Heart right ventricle (tissue), 16 donors: Measurements from ENCODE around the gene MB21D2. TPM values are rescaled to one million over a fixed set of nuclear protein-coding genes. Genes with fewer than 3 reads are reported as not detected.

Source experiments
- ATAC-seq, 8 donors: fragments of 200-7000 bp; cut with Tn5 transposase; one replicate each; pipeline ENCODE4 v1.9.1; 2020; ENCODE audit warnings: mild to moderate bottlenecking in 8 of 8, moderate library complexity in 8 of 8, moderate number of reproducible peaks in 1 of 8
- DNase-seq, 2 donors: peaks; one replicate each; pipeline ENCODE4 v3.0.0-alpha.2; 2020
- H3K27ac ChIP-seq, 10 donors: fragments of 200-600 bp; sonication (generic) in 2 of 10; one replicate each; pipeline versions ENCODE4 v1.5.0 to v1.8.0; 2020 to 2022; ENCODE audit warnings: mild to moderate bottlenecking in 3 of 10
- H3K27me3 ChIP-seq, 7 donors: fragments of 200-600 bp; one replicate each; pipeline ENCODE4 v1.8.0; 2021 to 2022; ENCODE audit warnings: mild to moderate bottlenecking in 2 of 7
- H3K36me3 ChIP-seq, 9 donors: fragments of 200-600 bp; sonication (generic) in 1 of 9; one replicate each; pipeline versions ENCODE4 v1.5.0 to v1.8.0; 2020 to 2022; ENCODE audit warnings: mild to moderate bottlenecking in 2 of 9
- H3K4me1 ChIP-seq, 9 donors: fragments of 200-600 bp; sonication (generic) in 1 of 9; one replicate each; pipeline versions ENCODE4 v1.5.0 to v1.8.0; 2020 to 2022; ENCODE audit warnings: mild to moderate bottlenecking in 4 of 9
- H3K4me3 ChIP-seq, 10 donors: fragments of 200-600 bp; sonication (generic) in 2 of 10; one replicate each; pipeline versions ENCODE4 v1.5.0 to v1.8.0; 2020 to 2022; ENCODE audit warnings: mild to moderate bottlenecking in 7 of 10, moderate library complexity in 2 of 10
- H3K9me3 ChIP-seq, 11 donors: fragments of 200-600 bp in 10 of 11; sonication (generic) in 2 of 11; one replicate each; pipeline versions ENCODE4 v1.5.0 to v1.8.0; 2013 to 2022; ENCODE audit warnings: mild to moderate bottlenecking in 2 of 11, control low read depth in 1 of 11, moderate library complexity in 1 of 11
- CTCF ChIP-seq, 9 donors: fragments of 200-600 bp; sonication (generic) in 2 of 9; IDR thresholded peaks; one replicate each; pipeline versions ENCODE4 v1.5.0 to v1.8.0; 2021 to 2022; ENCODE audit warnings: antibody characterized with exemption in 9 of 9, mild to moderate bottlenecking in 5 of 9, moderate library complexity in 1 of 9
- WGBS, 2 donors: extraction: QIAGEN DNeasy Blood & Tissue Kit; methylation state at CpG; one replicate each; pipeline ENCODE4 v1.1.7; 2013; ENCODE audit warnings: inconsistent platforms in 1 of 2; 5-methylcytosine and 5-hydroxymethylcytosine counted together
- intact Hi-C, 10 donors: fragments of 100-400 bp; cut with DNase I; formaldehyde crosslinking; loops; one replicate each; pipeline versions ENCODE4 v1.11.1 to v1.14.2; 2022
- polyA plus RNA-seq, 2 donors: library from polyadenylated mRNA; stranded (reverse); fragments of 200-250 nt; gene quantifications; one replicate each; pipeline ENCODE4 v1.2.3, GENCODE V29; 2013
- total RNA-seq, 10 donors: library from RNA; stranded (reverse); fragmentation: NEBNext Ultra II Directional in 3 of 10; extraction: Animal tissue kit (Norgen Biotek cat#: 25700) in 3 of 10; gene quantifications; one replicate each; pipeline versions ENCODE4 v1.2.1 to v1.2.4, GENCODE V29; 2021 to 2023
- donor health status: Arrhythmogenic right ventricular cardiomyopathy.
- donor health status: ischemic (EF 13 %, LVEDD 7.1; RV severe dilation, severe dysfunction).
- donor health status: healthy with polysubstance abuse.
- donor health status: DM: no; HTN: yes; CAD: no.
- donor health status: DM: no; HTN: no; CAD: no.
- donor health status: ischemic (EF 25% LVEDD 6.9; RV normal size, moderate dysfunction).
- donor health status: ischemic (EF 25% LVEDD 5.7; RV mildly dilated, moderate dysfunction).
- donor health status: healthy.
- donor health status: DM: yes; HTN: yes; CAD: no.
- donor health status: Ischemic cardiomyopathy.
- donor health status: ischemic (EF 35%, LVEDD 5.7; RV mildly dilated, moderate dysfunction).
- donor health status: nonischemic (EF 11% LVEDD 7.7; RV severe dilation, severe dysfunction).
- donor health status: DM: yes; HTN: yes; CAD: no.
- donor health status: PGD.
- donor health status: ischemic (EF 29% LVEDD 5.4; RV normal size, mild dysfunction).
- donor health status: nonischemic (EF 23%, LVEDD 6.1; RV moderate dilation, normal function).

Gene MB21D2
- total and polyA plus RNA-seq, 12 donors: 0.80 to 4.4 (median 2.8) TPM

- no peak overlapping the region for H3K4me3 ChIP-seq
- ATAC-seq (peak in 3 of 8 donors; percentile 21 to 60 (median 25)), DNase-seq (no peak)
- 63 to 82% methylated on average over 2 of the region's 2 CpGs for WGBS, 2 donors
- H3K27me3 ChIP-seq: no peaks in the 10 kb centered on the region
- H3K9me3 ChIP-seq: no peaks in the 10 kb centered on the region
- intact Hi-C loops: no loop called here
- peaks cover 0 to 8% (median 0%) of the 10 kb centered on the region in 9 donors for H3K4me1 ChIP-seq
- no peak for TF ChIP-seq CTCF (IDR thresholded peaks at IDR 0.05)
- H3K27ac ChIP-seq: peak overlapping the region in 7 of 10 donors; percentile 1 to 74 (median 42)
- no peaks in the 10 kb centered on the region for H3K36me3 ChIP-seq
Observed at GRCh38 chr3:192942625-192943024, 25.0 kb upstream of the MB21D2 start.

GRCh38 chr3:192940129-192940528 is 22.5 kb upstream of the MB21D2 start:
- H3K36me3 ChIP-seq: no peaks in the 10 kb centered on the region
- no peak overlapping the region for H3K4me3 ChIP-seq
- no peaks in the 10 kb centered on the region for H3K9me3 ChIP-seq
- WGBS, 2 donors: 87 to 88% methylated on average over 4 of the region's 4 CpGs
- intact Hi-C loops: no loop called here
- DNase-seq: no peak
- H3K27ac ChIP-seq: no peak overlapping the region
- no peak for TF ChIP-seq CTCF (IDR thresholded peaks at IDR 0.05)
- peaks cover 0 to 8% (median 0%) of the 10 kb centered on the region in 9 donors for H3K4me1 ChIP-seq
- ATAC-seq: no peak
- no peaks in the 10 kb centered on the region for H3K27me3 ChIP-seq

- H3K27me3 ChIP-seq: no peaks in the 10 kb centered on the region
- peaks cover 0 to 4% (median 0%) of the 10 kb centered on the region in 9 donors for H3K4me1 ChIP-seq
- DNase-seq (no peak), ATAC-seq (no peak)
- no peak overlapping the region for H3K4me3 ChIP-seq
- H3K27ac ChIP-seq: no peak overlapping the region
- no peak for TF ChIP-seq CTCF (IDR thresholded peaks at IDR 0.05)
- no peaks in the 10 kb centered on the region for H3K36me3 ChIP-seq
- no peaks in the 10 kb centered on the region for H3K9me3 ChIP-seq
- 96 to 100% methylated on average over 1 of the region's 1 CpG for WGBS, 2 donors
- intact Hi-C loops: no loop called here
Observed at GRCh38 chr3:192935441-192935840, 17.8 kb upstream of the MB21D2 start.

- peaks cover 0 to 18% (median 0%) of the 10 kb centered on the region in 9 donors for H3K4me1 ChIP-seq
- no peak for DNase-seq
- ATAC-seq: no peak
- WGBS, 2 donors: 71 to 87% methylated on average over 4 of the region's 4 CpGs
- TF ChIP-seq CTCF (IDR thresholded peaks at IDR 0.05): no peak
- H3K9me3 ChIP-seq: no peaks in the 10 kb centered on the region
- H3K27ac ChIP-seq: no peak overlapping the region
- H3K36me3 ChIP-seq: no peaks in the 10 kb centered on the region
- no peak overlapping the region for H3K4me3 ChIP-seq
- no peaks in the 10 kb centered on the region for H3K27me3 ChIP-seq
- intact Hi-C loops: no loop called here
Observed at GRCh38 chr3:192933779-192934460, 16.3 kb upstream of the MB21D2 start.
